Fibroblast of lung (primary cell): ENCODE results near the gene TSPAN16. TPM values are rescaled to one million over a fixed set of nuclear protein-coding genes. Genes with fewer than 3 reads are reported as not detected.

Experiments
- DNase-seq, 2 donors: peaks; one replicate each; pipeline versions ENCODE4 v3.0.0 to v3.0.0-alpha.2; 2010; ENCODE audit warnings: low read depth in 2 of 2
- H2AFZ ChIP-seq: 2 replicates; pipeline ENCODE4 v1.5.1; 2012; ENCODE audit warnings: low read length, control low read depth, inconsistent platforms
- H3K27ac ChIP-seq: 2 replicates; pipeline ENCODE4 v1.5.1; 2011; ENCODE audit warnings: low read length, control low read depth; ENCODE audit not compliant: insufficient read depth
- H3K27me3 ChIP-seq: 2 replicates; pipeline ENCODE4 v1.5.1; 2011; ENCODE audit warnings: mild to moderate bottlenecking, low read length; ENCODE audit not compliant: control insufficient read depth, insufficient read depth
- H3K36me3 ChIP-seq: 2 replicates; pipeline ENCODE4 v1.5.1; 2011; ENCODE audit warnings: low read length; ENCODE audit not compliant: control insufficient read depth, insufficient read depth
- H3K4me1 ChIP-seq: 2 replicates; pipeline ENCODE4 v1.5.1; 2011; ENCODE audit warnings: low read length; ENCODE audit not compliant: control insufficient read depth, insufficient read depth; ENCODE audit errors: extremely low read depth
- H3K4me2 ChIP-seq: 2 replicates; pipeline ENCODE4 v1.5.1; 2011; ENCODE audit warnings: low read length, control low read depth; ENCODE audit not compliant: insufficient read depth; ENCODE audit errors: extremely low read depth
- H3K4me3 ChIP-seq, 4 experiments: fragments of 200-600 bp in 1 of 4; sonication (generic) in 1 of 4; replicated peaks in 1 of 4; 2 replicates each; pipeline ENCODE4 v1.5.1; 2011 to 2016; ENCODE audit warnings: low read length in 4 of 4, low read depth in 3 of 4, mild to moderate bottlenecking in 3 of 4, control low read depth in 2 of 4, inconsistent platforms in 1 of 4, mixed read lengths in 1 of 4; ENCODE audit not compliant: insufficient read depth in 1 of 4; ENCODE audit errors: control extremely low read depth in 1 of 4
- H3K79me2 ChIP-seq: 2 replicates; pipeline ENCODE4 v1.5.1; 2012; ENCODE audit warnings: mild to moderate bottlenecking, low read length, inconsistent platforms; ENCODE audit not compliant: control insufficient read depth, insufficient read depth
- H3K9ac ChIP-seq: 2 replicates; pipeline ENCODE4 v1.5.1; 2011; ENCODE audit warnings: mild to moderate bottlenecking, low read length, control low read depth; ENCODE audit not compliant: insufficient read depth
- H3K9me3 ChIP-seq: 2 replicates; pipeline ENCODE4 v1.5.1; 2012; ENCODE audit warnings: low read depth, low read length; ENCODE audit not compliant: control insufficient read depth, insufficient read depth
- H4K20me1 ChIP-seq: 2 replicates; pipeline ENCODE4 v1.5.1; 2011; ENCODE audit warnings: low read length; ENCODE audit not compliant: control insufficient read depth, insufficient read depth; ENCODE audit errors: extremely low read depth
- CTCF ChIP-seq, 2 donors: IDR thresholded peaks in 1 of 2; conservative IDR thresholded peaks in 1 of 2; 1 replicate in 1 of 2; 2 replicates in 1 of 2; pipeline ENCODE4 v1.5.1; 2011 to 2012; ENCODE audit warnings: low read length in 2 of 2, control low read depth in 1 of 2, inconsistent platforms in 1 of 2, low read depth in 1 of 2, mild to moderate bottlenecking in 1 of 2
- EZH2 ChIP-seq: IDR thresholded peaks from 2 replicates; pipeline ENCODE4 v1.5.1; 2012; ENCODE audit warnings: low read length, control low read depth, mild to moderate bottlenecking; ENCODE audit errors: missing control alignments
- polyA plus RNA-seq, 2 donors: library from polyadenylated mRNA; depleted of rRNA in 1 of 2; stranded (reverse) in 1 of 2; unstranded in 1 of 2; fragments of >200 nt; gene quantifications; 2 replicates each; pipeline ENCODE4 v1.2.1, GENCODE V29; 2011 to 2012; ENCODE audit warnings: missing spikeins in 1 of 2
- total RNA-seq: library from RNA; depleted of rRNA; stranded (reverse); fragments of >200 nt; gene quantifications from 2 replicates; pipeline ENCODE4 v1.2.1, GENCODE V29; 2014

TSPAN16 gene
- total and polyA plus RNA-seq, 2 donors (not counting 1 experiment from before 2014, with no cell fraction given): not detected

- H3K27me3 ChIP-seq: no peaks in the 10 kb centered on the region
Observed at GRCh38 chr19:11278670-11279069, 17.3 kb upstream of the TSPAN16 start.

GRCh38 chr19:11279505-11280236, 16.3 kb upstream of the TSPAN16 start:
- H3K9ac ChIP-seq: no peak overlapping the region
- no peaks in the 10 kb centered on the region for H3K27me3 ChIP-seq
- no peak overlapping the region for H2AFZ ChIP-seq
- H3K27ac ChIP-seq: no peak overlapping the region
- H4K20me1 ChIP-seq: no peaks in the 10 kb centered on the region
- H3K4me3 ChIP-seq: no peak overlapping the region
- peaks cover 2% of the 10 kb centered on the region for H3K4me1 ChIP-seq
- H3K36me3 ChIP-seq: no peaks in the 10 kb centered on the region
- no peak for TF ChIP-seq EZH2
- TF ChIP-seq CTCF (conservative IDR thresholded peaks at IDR 0.05 in 1 of 2, IDR thresholded peaks at IDR 0.05 in 1 of 2; ENCODE audit: low read depth in 1 of 2, low read length in 2 of 2): no peak
- H3K9me3 ChIP-seq: no peaks in the 10 kb centered on the region
- H3K4me2 ChIP-seq: no peak overlapping the region
- DNase-seq: peak in 1 of 2 donors; percentile 36
- H3K79me2 ChIP-seq: no peaks in the 10 kb centered on the region

More at GRCh38 chr19:11278670-11279069, 17.3 kb upstream of the TSPAN16 start:
- Histone ChIP-seq H3K4me2 (no peak overlapping the region), H4K20me1 (no peaks in the 10 kb centered on the region), H2AFZ (no peak overlapping the region), H3K27ac (no peak overlapping the region), H3K4me3 (no peak overlapping the region), H3K4me1 (peaks cover 2% of the 10 kb centered on the region), H3K36me3 (no peaks in the 10 kb centered on the region), H3K9me3 (no peaks in the 10 kb centered on the region), H3K9ac (no peak overlapping the region), H3K79me2 (no peaks in the 10 kb centered on the region)
- no peak for DNase-seq
- no peak for TF ChIP-seq EZH2
- no peak for TF ChIP-seq CTCF (conservative IDR thresholded peaks at IDR 0.05 in 1 of 2, IDR thresholded peaks at IDR 0.05 in 1 of 2; ENCODE audit: low read depth in 1 of 2, low read length in 2 of 2)

GRCh38 chr19:11281356-11282049, 14.5 kb upstream of the TSPAN16 start:
- TF ChIP-seq CTCF (conservative IDR thresholded peaks at IDR 0.05 in 1 of 2, IDR thresholded peaks at IDR 0.05 in 1 of 2; ENCODE audit: low read depth in 1 of 2, low read length in 2 of 2): no peak
- TF ChIP-seq EZH2: no peak
- no peaks in the 10 kb centered on the region for H3K79me2 ChIP-seq
- no peak overlapping the region for H3K4me2 ChIP-seq
- no peak overlapping the region for H3K27ac ChIP-seq
- H2AFZ ChIP-seq: no peak overlapping the region
- no peaks in the 10 kb centered on the region for H3K27me3 ChIP-seq
- DNase-seq: no peak
- H3K36me3 ChIP-seq: no peaks in the 10 kb centered on the region
- no peaks in the 10 kb centered on the region for H4K20me1 ChIP-seq
- H3K9me3 ChIP-seq: no peaks in the 10 kb centered on the region
- H3K4me1 ChIP-seq: peaks cover 2% of the 10 kb centered on the region
- no peak overlapping the region for H3K4me3 ChIP-seq
- H3K9ac ChIP-seq: no peak overlapping the region
